Measurements from ENCODE around the gene ZNF668.
"Not testable (repeated sequence)": the region's sequence is repeated elsewhere in the genome, so short reads cannot be mapped to it uniquely, and the experiment has no call there.

ZNF668 gene

DNA sequence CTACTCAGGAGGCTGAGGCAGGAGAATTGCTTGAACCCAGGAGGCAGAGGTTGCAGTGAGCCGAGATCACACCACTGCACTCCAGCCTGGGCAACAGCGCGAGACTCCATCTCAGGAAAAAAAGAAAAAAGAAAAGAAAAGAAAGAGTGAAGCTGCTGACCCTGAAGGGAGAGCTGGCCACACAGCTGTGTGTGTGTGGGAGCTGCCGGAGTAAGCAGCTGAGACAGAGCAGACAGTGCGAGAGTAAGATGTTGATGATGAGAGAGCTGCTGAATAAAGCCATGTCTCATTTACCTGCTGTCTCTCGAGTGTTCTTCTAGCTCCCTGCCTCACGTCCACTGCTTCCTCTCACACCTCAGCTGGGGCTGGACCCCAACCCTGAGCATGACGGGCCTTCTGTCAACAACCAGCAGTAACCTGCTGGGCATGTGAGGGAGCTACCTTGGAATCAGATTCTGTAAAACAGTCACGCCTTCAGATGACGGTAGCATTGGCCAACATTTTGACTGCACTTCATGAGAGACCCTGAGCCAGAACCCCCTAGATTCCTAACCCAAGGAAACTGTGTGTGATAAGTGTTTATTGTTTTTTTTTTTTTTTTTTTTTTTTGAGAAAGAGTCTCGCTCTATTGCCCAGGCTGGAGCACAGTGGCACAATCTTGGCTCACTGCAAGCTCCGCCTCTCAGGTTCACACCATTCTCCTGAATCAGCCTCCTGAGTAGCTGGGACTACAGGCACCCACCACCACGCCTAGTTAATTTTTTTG is 27.0 kb upstream of the ZNF668 start:
- in situ Hi-C loops (cut with MboI; ENCODE audit: low sequenced_read_pairs), result not testable (repeated sequence)

DNA sequence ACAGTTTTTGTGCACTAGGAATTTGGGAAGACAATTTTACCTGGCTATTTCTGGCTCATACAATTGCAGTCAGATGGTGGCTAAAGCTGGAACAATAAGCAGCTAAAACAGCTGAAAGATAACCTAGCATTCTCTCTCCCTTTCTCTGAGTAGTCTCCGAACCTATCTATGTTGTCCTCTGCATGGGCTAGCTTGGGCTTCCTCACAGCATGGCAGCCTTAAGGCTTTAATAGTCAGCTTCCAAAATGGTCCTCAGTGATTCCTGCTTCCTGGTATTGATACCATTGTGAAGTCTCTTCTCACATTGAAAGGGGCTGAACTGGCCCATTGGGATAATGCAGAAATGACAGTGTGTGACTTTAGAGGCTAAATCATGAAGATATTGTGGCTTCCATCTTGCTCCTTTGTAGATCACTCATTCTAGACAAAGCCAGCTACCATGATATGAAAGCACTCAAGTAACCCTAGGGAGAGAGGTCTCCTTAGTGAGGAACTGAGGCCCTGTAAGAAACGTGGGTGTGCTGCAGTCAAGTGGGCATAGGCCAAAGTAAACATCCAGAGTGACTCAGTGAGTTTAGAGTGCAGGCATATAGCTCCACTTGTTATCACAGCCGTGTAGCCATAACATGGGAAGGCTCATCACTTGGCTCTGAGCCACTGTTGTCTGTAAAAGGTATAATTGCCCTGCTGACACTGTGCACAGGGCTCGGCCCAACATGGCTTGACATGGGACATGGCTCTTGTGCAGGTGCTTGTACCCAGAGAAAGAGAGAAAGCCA is 26.0 kb upstream of the ZNF668 start:
- in situ Hi-C loops (cut with MboI; ENCODE audit: low sequenced_read_pairs), result no loop called here

DNA sequence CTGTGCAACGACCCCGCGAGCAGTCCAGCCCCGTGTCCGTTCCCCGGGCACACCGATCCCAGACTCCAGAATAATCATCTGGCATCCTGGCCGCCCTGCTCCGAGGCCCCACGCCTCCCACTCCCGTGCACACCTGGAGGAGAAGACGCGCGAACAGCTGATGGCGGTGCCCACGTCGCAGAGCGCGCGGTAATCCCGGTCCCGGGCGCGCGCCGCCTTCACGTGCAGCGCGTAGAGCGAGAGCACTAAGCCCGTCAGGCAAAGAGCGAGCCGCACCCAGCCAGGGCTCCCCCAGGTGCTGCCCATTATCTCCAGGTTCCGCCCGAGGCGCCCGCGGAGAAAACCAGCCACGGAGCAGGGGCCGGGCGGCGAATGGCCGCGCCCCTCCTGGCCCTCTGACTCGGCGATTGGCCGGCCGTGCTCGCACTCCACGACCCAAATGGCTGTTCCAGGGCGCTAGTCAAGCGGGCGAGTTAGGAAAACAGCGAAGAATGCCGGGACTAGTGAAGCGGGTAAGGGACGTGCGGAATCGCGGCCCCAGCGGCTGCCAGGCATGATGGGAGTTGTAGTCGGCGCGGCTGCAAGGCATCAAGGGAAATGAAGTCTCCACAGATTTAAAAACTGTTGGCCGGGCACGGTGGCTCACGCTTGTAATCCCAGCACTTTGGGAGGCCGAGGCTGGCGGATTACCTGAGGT is 20.5 kb upstream of the ZNF668 start, which contains the start of gene VKORC1:
Gene VKORC1, minus strand, starts transcription at position 374 of the 697 bp plus-strand sequence. Its CDS starts 68 bp downstream, at position 306.
- in situ Hi-C loops (cut with MboI; ENCODE audit: low sequenced_read_pairs), result no loop called here

DNA sequence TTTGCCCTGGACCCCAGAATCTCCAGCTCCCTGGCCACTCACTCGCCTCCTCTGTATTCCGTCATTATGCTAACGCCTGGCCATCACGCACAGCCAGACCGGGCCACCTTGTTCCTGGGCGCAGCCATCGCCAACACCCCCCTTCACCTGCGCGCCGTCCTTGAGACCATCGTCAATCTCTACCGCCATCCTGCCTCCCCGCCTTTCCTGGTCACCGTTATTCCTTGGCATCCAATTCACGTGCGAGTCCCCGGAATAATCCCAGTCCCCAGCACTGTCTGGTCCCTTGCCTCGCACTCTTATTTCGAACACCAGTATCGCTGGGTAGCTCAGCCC is 20.0 kb upstream of the ZNF668 start:
- in situ Hi-C loops (cut with MboI; ENCODE audit: low sequenced_read_pairs), result no loop called here

DNA sequence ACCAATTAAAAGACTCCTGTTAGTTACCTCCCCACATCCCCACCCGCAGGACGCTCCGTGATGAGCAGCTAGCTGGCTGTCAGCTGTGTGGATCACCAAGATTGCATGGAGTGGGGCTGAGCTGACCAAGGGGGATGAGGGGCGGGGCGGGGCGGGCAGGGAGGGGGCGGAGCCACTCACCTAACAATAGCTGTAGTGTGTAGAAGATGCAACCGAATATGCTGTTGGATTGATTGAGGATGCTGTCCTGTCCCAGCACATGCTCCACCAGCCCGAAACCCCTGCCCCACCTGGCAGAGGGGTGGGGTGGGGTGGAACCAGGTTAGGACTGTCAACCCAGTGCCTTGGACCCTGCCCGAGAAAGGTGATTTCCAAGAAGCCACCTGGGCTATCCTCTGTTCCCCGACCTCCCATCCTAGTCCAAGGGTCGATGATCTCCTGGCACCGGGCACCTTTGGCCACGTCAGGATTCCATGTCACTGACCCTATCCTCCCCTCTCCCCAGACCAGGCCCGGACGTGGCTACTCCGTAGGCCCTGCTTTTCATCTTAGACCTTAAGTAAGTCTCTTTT is 19.2 kb upstream of the ZNF668 start:
- in situ Hi-C loops (cut with MboI; ENCODE audit: low sequenced_read_pairs), result no loop called here

DNA sequence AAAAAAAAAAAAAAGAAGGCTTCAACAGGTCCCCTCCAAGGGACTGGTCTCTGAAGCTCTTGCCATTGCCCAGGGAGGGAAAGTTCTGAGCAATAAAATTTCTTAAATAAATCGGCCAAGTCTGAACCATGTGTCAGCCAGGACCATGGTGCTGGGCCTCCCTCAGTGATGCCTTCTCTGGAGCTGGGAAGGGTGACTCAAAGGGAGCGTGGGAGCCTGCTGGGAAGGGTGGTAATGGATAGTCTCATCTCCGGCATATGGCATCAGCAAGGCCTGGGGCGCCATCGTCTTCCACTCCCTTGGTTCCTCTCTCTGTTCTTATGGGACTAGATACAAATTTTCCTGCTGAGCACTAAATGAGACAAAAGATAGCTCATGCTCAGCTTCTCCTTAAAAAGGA is 18.3 kb upstream of the ZNF668 start:
- in situ Hi-C loops (cut with MboI; ENCODE audit: low sequenced_read_pairs), result no loop called here

DNA sequence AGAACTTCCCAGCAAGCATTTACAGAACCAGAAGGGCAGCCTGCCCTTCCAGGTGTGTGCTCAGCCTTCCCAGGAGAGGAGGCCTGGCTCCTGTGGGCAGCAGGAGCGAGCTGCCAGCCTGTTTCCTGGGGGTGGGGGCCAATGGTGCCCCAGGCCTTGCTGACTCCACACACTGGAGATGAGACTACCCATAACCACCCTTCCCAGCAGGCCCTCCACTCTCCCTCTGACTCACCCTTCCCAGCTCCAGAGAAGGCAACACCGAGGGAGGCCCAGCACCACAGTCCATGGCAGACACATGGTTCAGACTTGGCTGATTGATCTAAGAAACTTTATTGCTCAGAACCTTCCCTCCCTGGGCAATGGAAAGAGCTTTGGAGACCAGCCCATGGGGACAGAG is 16.5 kb upstream of the ZNF668 start:
- in situ Hi-C loops (cut with MboI; ENCODE audit: low sequenced_read_pairs), result no loop called here

DNA sequence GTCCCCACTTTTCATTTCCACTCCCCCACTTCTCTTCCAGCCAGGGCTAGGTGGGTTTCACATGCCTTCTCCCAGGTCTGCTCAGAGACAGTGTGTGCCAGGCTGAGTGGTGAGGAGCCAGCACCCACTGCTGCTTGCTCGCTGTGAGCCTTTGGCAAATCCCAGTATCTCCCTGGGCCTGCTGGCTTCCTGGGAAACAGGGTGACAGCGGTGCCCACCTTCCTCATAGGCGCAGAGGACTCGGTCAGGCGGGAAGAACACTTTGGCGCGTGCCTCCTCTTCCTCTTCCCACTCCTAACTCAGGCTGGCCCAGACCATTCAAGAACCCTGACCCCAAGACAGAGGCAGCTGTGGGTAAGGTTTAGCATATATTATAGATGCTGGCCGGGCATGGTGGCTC is 15.2 kb upstream of the ZNF668 start:
- in situ Hi-C loops (cut with MboI; ENCODE audit: low sequenced_read_pairs), result no loop called here

DNA sequence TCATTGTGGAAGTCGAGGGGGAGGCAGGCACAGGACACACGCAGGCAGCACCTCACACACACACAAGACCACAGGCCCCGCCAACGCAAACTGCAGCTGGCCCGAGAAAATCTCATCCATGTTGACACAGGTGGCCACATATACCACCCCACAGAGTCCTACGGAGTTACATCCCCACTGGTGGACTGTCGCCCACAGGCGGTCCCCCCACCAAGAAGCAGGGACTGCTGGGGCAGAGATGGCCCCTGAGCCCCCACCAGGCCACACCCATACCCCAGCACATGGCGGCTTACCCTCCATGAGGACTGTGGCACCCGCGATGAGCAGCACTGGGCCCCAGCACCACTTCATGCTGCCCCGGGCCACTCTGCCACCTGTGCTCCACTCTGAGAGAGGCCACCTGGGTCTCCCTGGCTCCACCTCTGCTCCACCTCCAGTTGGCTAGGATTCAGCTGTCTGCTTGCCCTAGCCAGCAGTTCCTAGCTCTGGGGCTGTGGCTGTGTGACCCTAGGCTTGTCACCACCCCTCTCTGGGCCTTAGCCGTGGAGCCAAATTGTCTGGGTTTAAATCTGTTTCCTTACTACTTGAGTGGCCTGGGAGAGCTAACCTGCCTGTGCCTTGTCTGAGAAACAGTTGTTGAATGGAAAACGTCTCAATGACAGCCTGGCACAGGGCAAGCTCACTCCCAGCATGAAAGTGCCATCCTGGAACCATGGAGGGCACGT is 14.6 kb upstream of the ZNF668 start, which contains the start of gene PRSS53:
Gene PRSS53, minus strand, starts transcription at position 485 of the 725 bp plus-strand sequence. Its CDS starts 134 bp downstream, at position 351.
- in situ Hi-C loops (cut with MboI; ENCODE audit: low sequenced_read_pairs), result no loop called here

DNA sequence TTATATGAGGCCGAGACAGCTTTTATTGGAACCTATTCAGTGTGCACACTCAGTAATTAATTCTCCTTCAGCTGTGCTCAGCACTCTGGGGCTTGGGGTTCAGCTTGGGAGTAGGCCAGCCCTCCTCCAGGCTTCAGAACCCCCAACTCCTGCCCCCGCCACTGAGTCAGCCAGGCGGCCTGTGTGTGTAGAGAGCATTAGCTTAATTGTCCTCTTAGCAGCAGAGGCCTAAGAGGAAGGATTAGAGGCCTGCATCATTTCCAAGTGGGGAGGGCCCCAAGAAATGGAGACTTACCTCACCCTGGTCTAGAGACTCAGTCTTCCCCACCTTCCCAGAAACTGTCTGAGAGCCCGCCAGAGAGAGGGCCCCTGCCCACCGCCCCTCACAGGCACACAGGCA is 13.9 kb upstream of the ZNF668 start:
- in situ Hi-C loops (cut with MboI; ENCODE audit: low sequenced_read_pairs), result no loop called here

DNA sequence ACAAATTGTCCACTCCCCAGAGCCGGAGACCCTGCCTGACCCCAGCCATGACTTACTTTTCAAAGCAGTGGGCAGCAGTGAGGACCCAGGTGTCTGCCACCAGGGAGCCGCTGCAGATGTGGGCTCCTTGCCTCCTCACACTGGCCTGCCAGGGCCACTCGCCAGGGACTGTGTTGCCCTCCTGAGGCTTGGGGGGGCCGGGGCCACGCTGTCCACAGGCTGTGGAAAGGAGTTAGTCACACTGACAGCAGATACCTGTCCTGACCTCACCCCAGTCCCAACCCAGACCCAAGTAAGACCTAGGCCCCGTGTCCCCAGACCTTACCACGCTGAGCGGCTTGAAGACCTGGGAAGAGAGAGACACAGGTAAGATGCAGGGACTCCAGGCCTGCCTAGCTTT is 13.4 kb upstream of the ZNF668 start:
- in situ Hi-C loops (cut with MboI; ENCODE audit: low sequenced_read_pairs), result no loop called here

DNA sequence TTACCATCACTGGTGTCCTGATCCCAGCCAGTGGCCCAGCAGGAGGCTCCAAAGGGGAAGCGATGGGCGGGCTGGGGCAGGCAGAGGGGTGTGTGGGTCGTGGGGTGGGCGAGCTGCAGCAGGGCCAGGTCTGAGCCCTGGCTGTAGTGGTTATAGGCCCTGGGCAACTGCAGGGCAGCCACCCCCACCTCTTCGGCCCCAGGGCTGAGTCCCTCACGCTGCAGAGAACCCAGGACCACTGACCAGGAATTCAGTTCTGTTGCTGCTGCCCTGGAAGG is 12.5 kb upstream of the ZNF668 start:
- in situ Hi-C loops (cut with MboI; ENCODE audit: low sequenced_read_pairs), result no loop called here

DNA sequence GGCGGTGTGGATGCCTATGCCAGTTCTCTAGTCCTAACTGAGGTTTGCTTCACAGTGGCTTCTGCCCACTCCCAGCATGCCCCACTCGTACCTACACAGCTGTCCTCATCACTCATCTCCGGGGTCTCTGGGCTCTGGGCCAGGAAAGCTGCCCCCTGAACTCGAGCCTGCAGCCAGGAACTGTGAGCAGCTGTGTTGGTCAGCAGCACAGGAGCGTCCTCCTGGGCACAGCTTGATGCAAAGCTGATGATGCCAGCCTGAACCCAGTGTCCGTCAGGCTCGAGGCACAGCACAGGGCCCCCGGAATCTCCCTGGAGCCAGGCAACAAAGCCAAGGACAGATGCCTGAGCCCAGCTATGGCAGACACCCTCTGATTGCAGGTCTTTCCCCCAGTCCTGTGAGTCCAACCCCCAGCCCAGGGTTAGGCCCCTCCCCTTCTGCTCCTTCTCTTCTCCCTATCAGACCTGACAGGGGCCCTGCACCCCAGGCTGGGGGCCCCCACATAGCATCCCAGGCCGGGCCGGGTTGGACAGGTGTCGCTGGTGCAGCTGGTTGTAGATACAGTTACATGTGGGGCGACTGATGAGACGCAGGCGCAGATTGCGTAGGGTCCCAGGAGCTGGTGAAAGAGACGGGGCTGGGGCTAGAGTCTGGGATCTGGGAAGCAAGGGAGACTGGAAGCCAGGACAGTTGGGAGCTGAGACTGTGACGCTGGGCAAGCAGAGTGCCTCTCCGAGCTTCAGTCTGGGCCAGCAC is 12.0 kb upstream of the ZNF668 start:
- in situ Hi-C loops (cut with MboI; ENCODE audit: low sequenced_read_pairs), result no loop called here

DNA sequence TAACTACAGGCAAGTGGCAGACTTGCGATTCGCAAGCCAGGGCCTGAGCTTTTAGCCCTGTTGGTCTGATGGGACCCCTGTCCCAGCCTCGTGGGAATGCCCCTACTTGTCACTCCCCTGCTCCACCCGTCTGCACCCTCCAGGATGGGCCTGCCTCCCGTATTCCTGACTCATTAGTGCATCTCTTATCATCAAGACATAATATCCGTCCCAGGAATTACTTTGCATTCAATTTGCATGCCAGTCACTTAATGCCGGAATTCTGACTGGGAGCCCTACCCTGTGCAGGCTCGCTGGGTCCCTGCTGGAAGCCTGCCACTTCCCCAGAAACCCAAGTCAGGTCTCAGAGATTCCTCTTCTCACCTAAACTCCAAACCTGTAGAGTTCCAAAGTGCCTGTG is 11.4 kb upstream of the ZNF668 start:
- in situ Hi-C loops (cut with MboI; ENCODE audit: low sequenced_read_pairs), result no loop called here

DNA sequence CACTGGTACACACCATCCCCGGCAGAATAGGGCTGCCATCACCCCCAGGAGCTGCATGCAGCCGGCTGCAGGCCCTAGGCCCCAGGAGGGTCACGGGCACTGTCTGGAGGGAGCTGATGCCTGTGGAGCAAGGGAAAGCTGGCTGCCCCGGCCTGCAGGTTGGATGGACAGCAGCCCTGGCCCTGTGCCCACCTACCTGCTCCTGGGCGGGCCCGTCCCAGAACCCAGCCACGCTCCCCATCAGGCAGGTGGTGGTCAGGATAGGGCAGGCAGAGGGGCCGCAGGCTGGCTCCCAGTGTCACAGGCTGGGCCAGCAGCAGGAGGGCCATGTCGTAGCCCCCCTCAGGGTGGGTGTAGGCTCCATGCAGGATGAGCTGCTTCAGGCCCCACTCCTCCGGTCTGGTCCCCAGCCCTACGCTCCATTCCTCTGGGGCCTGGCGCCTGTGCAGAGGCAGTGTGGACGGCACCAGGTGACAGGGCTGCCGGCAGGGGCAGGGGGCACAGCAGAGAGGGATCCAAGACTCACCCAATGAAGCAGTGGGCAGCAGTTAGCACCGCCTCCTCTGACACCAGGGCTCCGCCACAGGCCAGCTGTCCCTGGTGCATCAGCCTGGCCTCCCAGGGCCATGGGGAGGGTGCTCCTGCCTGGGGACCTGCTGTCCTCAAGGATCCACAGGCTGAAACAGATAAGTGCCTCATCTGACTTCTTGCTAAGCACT is 10.7 kb upstream of the ZNF668 start:
- in situ Hi-C loops (cut with MboI; ENCODE audit: low sequenced_read_pairs), result no loop called here

DNA sequence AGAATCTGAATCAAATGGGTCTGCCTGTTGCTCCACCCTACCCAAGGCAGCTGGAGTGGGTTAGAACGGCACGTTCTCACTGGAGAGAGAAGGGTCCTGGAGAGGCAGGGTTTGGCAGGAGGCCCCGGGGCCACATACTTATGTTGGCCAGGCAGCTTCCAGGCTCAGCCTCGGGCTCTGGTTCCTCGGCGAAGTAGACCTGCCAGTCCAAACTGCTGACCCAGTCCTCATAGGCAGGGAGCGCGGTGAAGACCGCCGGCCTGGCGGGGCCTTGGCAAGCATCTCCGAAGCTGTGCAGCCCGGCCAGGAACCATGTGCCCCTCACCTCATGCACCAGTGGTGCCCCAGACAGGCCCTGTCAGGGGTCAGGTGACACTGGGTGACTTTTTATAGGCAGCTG is 9.9 kb upstream of the ZNF668 start:
- in situ Hi-C loops (cut with MboI; ENCODE audit: low sequenced_read_pairs), result no loop called here

DNA sequence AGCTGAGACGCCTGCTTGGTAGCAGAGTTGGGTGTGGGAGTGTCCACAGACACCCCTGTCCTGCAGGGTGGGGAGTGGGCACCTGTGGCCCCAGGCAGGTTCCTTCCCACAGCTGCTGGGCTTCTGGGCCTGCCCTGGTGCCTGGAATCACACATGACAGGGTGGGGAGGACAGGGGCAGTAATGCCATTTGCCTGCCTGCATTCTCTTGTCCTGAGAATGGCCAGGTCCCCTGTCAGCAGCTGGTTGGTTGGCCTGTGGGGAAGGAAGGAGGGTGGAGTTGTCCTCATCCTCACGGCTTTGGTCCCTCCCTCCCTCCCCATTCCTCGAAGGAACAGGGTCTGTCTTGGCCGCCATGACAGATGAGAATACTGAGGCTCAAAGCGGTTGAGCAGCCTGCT is 9.5 kb upstream of the ZNF668 start:
- in situ Hi-C loops (cut with MboI; ENCODE audit: low sequenced_read_pairs), result no loop called here

DNA sequence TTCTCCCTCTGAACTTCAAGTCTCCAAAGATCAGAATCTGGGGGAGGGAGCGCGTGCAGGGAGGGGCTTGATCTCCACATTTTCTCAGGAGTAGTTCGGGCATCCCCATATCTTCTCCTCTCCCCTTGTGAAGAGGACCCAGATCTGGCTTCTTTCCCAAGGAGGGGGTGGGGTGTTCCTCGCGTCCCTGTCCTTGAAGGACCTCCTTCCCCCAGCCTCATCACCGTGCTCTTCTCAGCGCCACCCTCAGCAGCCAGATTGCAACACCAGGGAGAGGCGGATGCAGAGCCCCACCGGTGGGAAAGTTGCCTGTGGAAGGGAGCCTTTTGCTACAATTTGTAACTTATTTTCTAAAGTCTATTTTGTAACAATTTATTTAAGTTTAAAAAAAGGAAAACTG is 9.0 kb upstream of the ZNF668 start:
- in situ Hi-C loops (cut with MboI; ENCODE audit: low sequenced_read_pairs), result no loop called here

DNA sequence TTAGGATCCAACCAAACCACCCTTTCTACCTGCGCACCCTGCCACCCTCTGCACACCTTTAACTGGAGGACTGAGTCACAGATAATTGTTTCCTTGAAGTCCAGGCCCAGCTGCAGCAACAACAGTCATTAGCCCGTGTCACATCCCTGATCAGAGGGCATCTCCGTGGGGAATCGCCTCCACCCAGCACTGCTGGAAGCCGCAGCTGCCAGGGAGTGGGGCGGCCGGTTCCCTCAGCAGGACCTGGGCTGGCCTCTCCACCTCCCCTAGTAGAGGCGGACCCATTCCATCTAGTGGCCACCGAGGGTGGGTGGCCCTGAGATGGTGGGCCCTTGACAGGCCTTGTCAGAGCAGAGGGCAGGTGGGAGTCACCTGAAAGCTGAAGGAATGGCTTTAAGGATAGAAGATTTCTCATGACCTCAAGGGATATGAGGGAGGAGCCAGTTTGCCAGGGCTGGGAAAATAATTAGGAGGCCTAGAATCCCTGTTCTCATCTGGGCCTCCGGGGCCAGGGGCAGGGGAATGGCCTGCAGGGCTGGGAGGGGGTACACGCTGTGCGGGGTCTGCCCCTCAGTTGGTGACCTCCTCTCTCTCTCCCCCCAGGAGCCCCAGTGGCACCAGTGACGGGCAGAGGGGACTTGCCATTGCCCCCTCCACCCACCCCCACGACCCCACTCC is 8.5 kb upstream of the ZNF668 start:
- in situ Hi-C loops (cut with MboI; ENCODE audit: low sequenced_read_pairs), result no loop called here
